ENCODE results near the gene RAMP2. TPM values are rescaled to one million over a fixed set of nuclear protein-coding genes. Genes with fewer than 3 reads are reported as not detected.
"Not testable (repeated sequence)": the region's sequence is repeated elsewhere in the genome, so short reads cannot be mapped to it uniquely, and the experiment has no call there.

Gene RAMP2
- total and polyA plus RNA-seq, 7 donors, result 2.3 to 26.6 (median 16.8) TPM

DNA sequence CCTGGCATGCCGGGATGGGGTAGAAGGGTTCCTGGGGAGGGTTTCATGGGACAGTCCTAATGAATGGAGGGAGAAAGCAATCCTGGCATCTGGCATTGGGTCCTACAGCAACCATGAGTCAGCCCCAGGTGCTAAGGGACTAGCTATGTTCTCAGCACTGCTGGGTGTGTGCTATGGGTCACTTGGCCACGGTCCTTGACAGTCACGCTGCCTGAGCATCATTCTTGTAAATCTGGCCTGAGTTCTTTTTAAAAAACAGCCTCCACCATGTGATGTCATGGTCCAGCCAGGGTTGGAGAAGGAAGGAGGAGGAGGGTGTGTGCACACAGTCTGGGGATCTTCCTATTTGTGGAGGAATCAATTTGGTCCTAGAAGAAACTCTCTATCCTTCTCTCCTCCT is 6.2 kb upstream of the RAMP2 start:
- intact Hi-C loops (cut with DNase I), result no loop called here
- no peaks in the 10 kb centered on the region for H3K9me3 ChIP-seq
- WGBS, 2 donors, result 81 to 85% methylated on average over 3 of the region's 3 CpGs
- DNase-seq, result peak; percentile 90
- H3K36me3 ChIP-seq, result no peaks in the 10 kb centered on the region
- H3K27me3 ChIP-seq, result no peaks in the 10 kb centered on the region
- peak overlapping the region in 1 of 4 donors; percentile 40 for H3K27ac ChIP-seq
- no peak overlapping the region for H3K4me3 ChIP-seq
- peaks cover 0 to 8% (median 3%) of the 10 kb centered on the region in 4 donors for H3K4me1 ChIP-seq
- TF ChIP-seq, protein P1, sequence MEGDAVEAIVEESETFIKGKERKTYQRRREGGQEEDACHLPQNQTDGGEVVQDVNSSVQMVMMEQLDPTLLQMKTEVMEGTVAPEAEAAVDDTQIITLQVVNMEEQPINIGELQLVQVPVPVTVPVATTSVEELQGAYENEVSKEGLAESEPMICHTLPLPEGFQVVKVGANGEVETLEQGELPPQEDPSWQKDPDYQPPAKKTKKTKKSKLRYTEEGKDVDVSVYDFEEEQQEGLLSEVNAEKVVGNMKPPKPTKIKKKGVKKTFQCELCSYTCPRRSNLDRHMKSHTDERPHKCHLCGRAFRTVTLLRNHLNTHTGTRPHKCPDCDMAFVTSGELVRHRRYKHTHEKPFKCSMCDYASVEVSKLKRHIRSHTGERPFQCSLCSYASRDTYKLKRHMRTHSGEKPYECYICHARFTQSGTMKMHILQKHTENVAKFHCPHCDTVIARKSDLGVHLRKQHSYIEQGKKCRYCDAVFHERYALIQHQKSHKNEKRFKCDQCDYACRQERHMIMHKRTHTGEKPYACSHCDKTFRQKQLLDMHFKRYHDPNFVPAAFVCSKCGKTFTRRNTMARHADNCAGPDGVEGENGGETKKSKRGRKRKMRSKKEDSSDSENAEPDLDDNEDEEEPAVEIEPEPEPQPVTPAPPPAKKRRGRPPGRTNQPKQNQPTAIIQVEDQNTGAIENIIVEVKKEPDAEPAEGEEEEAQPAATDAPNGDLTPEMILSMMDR (IDR thresholded peaks at IDR 0.05), result no peak
- TF ChIP-seq EP300 (IDR thresholded peaks at IDR 0.05) (no peak), POLR2AphosphoS5 (IDR thresholded peaks at IDR 0.05) (peak in 1 of 4 donors; percentile 50), POLR2A (IDR thresholded peaks at IDR 0.05) (no peak)

DNA sequence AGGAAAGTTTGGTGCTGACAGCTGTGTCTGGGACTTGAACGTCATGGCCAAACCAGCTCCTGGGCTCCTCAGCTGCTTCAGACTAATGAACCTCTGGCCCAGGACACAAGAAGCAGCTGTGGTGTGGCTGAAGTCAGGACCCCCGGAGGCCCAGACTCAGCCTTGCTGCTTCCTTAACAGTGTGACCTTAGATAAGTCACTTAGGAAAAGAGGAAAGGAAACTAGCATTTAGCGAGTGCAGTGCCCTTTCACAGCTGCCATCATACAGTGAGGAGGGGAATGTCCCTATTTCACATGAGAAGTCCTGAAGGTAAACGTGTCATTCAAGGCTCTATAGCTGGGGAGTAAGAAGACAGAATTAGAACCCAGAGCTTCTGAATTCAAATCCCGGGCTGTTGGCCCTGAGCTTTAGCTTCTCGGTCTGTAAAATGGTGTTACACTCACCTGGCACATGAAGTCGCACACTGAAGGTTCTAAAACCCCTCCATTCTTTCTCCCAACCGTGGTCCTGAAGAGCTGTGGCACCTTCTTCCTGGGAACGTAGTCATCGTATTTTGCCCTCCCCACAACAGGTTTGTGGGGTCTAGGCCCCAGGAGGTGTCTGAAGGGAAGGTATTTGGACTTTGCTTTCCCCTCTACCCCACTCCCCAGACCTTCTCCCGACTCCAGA is 910 bp upstream of the RAMP2 start:
- Histone ChIP-seq H3K4me3 (peak overlapping the region in 3 of 4 donors; percentile 50 to 64 (median 57)), H3K36me3 (no peaks in the 10 kb centered on the region), H3K27ac (peak overlapping the region in 2 of 4 donors; percentile 43 to 77), H3K9me3 (no peaks in the 10 kb centered on the region), H3K27me3 (peaks cover 4 to 29% (median 20%) of the 10 kb centered on the region in 3 donors), H3K4me1 (peaks cover 0 to 20% (median 17%) of the 10 kb centered on the region in 4 donors)
- TF ChIP-seq POLR2A (IDR thresholded peaks at IDR 0.05), result no peak
- no peak for TF ChIP-seq EP300 (IDR thresholded peaks at IDR 0.05)
- TF ChIP-seq, protein P1 (IDR thresholded peaks at IDR 0.05), result no peak
- TF ChIP-seq POLR2AphosphoS5 (IDR thresholded peaks at IDR 0.05), result no peak
- intact Hi-C loops (cut with DNase I), result no loop called here
- 52% methylated on average over 11 of the region's 11 CpGs for WGBS, 2 donors
- DNase-seq, result no peak

DNA sequence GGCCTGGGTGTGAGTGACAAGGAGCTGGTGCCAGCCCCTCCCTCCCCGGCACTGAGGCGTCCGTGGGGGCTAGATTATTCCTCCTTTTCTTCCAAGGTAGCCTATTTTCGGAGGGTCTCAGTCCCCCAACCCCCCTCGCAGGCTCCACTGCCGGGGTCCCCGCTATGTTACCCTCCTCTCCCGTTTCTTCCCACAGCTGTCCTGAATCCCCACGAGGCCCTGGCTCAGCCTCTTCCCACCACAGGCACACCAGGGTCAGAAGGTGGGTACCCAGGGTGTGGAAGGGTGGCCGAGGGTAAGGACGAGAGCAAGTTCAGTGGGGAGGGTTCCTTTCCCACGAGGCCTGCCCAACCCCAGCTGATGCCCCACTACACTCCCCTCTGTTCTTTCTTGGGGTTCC is 611 bp downstream of the RAMP2 start:
- Histone ChIP-seq H3K27me3 (peaks cover 4 to 34% (median 20%) of the 10 kb centered on the region in 3 donors), H3K4me3 (peak overlapping the region; percentile 14 to 64 (median 54)), H3K4me1 (peaks cover 0 to 20% (median 17%) of the 10 kb centered on the region in 4 donors), H3K27ac (peak overlapping the region; percentile 34 to 77 (median 54)), H3K36me3 (no peaks in the 10 kb centered on the region), H3K9me3 (no peaks in the 10 kb centered on the region)
- 46 to 64% methylated on average over 12 of the region's 12 CpGs for WGBS, 2 donors
- DNase-seq, result no peak
- intact Hi-C loops (cut with DNase I), result no loop called here
- TF ChIP-seq POLR2AphosphoS5 (IDR thresholded peaks at IDR 0.05) (no peak), EP300 (IDR thresholded peaks at IDR 0.05) (no peak), POLR2A (IDR thresholded peaks at IDR 0.05) (no peak)
- TF ChIP-seq, protein P1 (IDR thresholded peaks at IDR 0.05), result no peak

DNA sequence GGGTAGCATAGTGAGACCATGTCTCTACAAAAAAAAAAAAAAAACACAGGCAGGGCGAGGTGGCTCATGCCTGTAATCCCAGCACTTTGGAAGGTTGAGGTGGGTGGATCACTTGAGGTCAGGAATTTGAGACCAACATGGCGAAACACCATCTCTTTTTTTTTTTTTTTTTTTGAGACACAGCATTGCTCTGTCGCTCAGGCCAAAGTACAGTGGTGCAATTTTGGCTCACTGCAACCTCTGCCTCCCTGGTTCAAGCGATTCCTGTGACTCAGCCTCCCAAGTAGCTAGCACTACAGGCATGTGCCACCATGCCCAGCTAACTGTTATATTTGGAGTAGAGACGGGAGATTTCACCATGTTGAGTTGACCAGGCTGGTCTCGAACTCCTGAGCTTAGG is 5.1 kb downstream of the RAMP2 start:
- Histone ChIP-seq H3K27me3 (peaks cover 4 to 26% (median 11%) of the 10 kb centered on the region in 3 donors), H3K27ac (no peak overlapping the region), H3K4me3 (no peak overlapping the region), H3K4me1 (peaks cover 0 to 13% (median 9%) of the 10 kb centered on the region in 4 donors), H3K9me3 (no peaks in the 10 kb centered on the region), H3K36me3 (no peaks in the 10 kb centered on the region)
- no peak for TF ChIP-seq POLR2AphosphoS5 (IDR thresholded peaks at IDR 0.05)
- no peak for TF ChIP-seq POLR2A (IDR thresholded peaks at IDR 0.05)
- intact Hi-C loops (cut with DNase I), result no loop called here
- no peak for DNase-seq
- WGBS, 2 donors, result 90 to 91% methylated on average over 6 of the region's 6 CpGs

DNA sequence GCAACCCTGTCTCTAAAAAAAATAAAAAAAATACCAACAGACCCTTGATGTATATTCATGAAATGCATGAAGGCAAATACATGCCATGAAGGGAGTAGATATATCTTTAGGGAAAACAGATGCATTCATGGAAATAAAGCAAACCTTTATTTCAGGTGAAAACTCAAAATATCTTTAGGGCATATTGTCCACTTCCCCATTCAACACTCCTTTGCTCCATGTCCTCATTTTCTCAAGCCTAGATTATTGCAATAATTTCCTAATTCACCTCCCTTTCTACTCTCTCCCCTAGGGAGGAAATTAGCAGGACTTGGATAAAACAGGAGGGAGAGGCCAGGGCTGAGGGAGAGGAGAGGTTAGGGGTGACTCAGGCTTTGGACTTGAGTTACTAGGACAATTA is 6.5 kb downstream of the RAMP2 start:
- Histone ChIP-seq H3K4me1 (peaks cover 0 to 5% (median 2%) of the 10 kb centered on the region in 4 donors), H3K36me3 (no peaks in the 10 kb centered on the region), H3K9me3 (no peaks in the 10 kb centered on the region), H3K27me3 (peaks cover 0 to 12% (median 3%) of the 10 kb centered on the region in 3 donors), H3K27ac (no peak overlapping the region), H3K4me3 (no peak overlapping the region)
- no peak for TF ChIP-seq POLR2AphosphoS5 (IDR thresholded peaks at IDR 0.05)
- TF ChIP-seq EP300 (IDR thresholded peaks at IDR 0.05), result no peak
- TF ChIP-seq POLR2A (IDR thresholded peaks at IDR 0.05), result no peak
- TF ChIP-seq, protein P1 (IDR thresholded peaks at IDR 0.05), result no peak
- DNase-seq, result no peak
- intact Hi-C loops (cut with DNase I), result no loop called here

DNA sequence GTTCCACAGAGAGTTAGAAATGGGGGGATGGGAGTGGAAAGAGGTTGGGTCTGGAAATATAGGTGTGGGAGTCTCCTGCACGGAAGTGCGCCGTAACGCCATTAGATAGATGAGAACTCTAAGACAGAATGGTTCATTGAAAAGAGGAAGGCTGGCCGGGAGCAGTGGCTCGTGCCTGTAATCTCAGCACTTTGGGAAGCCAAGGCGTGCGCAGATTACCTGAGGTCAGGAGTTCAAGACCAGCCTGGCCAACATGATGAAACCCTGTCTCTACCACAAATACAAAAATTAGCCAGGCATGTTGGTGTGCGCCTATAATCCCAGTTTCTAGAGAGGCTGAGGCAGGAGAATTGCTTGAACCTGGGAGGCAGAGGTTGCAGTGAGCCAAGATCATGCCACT is 7.0 kb downstream of the RAMP2 start:
- H3K27ac ChIP-seq; H3K36me3 ChIP-seq; intact Hi-C loops (cut with DNase I); H3K4me1 ChIP-seq; H3K27me3 ChIP-seq; DNase-seq; H3K9me3 ChIP-seq; H3K4me3 ChIP-seq: not testable (repeated sequence)
- WGBS, 2 donors, result 79% methylated on average over 9 of the region's 9 CpGs

DNA sequence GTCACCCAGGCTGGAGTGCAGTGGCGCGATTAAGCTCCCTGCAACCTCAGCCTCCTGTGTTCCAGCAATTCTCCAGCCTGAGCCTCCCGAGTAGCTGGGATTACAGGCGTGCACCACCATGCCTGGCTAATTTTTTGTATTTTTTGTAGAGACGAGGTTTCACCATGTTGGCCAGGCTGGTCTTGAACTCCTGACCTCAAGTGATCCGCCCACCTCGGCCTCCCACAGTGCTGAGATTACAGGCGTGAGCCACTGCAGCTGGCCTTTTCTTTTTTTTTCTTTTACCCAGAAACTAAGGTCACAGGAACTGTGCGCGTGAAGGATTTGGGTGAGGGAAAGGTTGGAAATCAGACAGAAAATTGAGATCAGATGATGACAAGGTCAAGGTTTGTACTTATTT is 8.9 kb downstream of the RAMP2 start:
- DNase-seq; intact Hi-C loops (cut with DNase I); H3K4me3 ChIP-seq; H3K36me3 ChIP-seq; H3K9me3 ChIP-seq; H3K27ac ChIP-seq; H3K27me3 ChIP-seq: not testable (repeated sequence)
- peaks cover 0 to 19% (median 14%) of the 10 kb centered on the region in 4 donors for H3K4me1 ChIP-seq
- WGBS, 2 donors, result 81 to 85% methylated on average over 10 of the region's 10 CpGs

All from sigmoid colon (tissue), 7 donors.